ENCODE results near the gene HS3ST2.
"Not testable (repeated sequence)": the region's sequence is repeated elsewhere in the genome, so short reads cannot be mapped to it uniquely, and the experiment has no call there.

Gene HS3ST2

GRCh38 chr16:22816475-22816874, 2.5 kb downstream of the HS3ST2 start:
- H3K27ac ChIP-seq (ENCODE audit: low read depth, low read length) = no peak overlapping the region
- peaks cover 11% of the 10 kb centered on the region for H3K27me3 ChIP-seq (ENCODE audit: control insufficient read depth, insufficient read depth, low read length)
- H3K4me1 ChIP-seq (ENCODE audit: control insufficient read depth, insufficient read depth, low read length) = no peaks in the 10 kb centered on the region
- H3K9ac ChIP-seq (ENCODE audit: low read length) = no peak overlapping the region
- no peak overlapping the region for H3K4me3 ChIP-seq (ENCODE audit: low read length)
- H3K36me3 ChIP-seq (ENCODE audit: control insufficient read depth, insufficient read depth, low read length) = no peaks in the 10 kb centered on the region

- not testable (repeated sequence) for H3K27ac ChIP-seq (ENCODE audit: low read depth, low read length); H3K4me1 ChIP-seq (ENCODE audit: control insufficient read depth, insufficient read depth, low read length); H3K36me3 ChIP-seq (ENCODE audit: control insufficient read depth, insufficient read depth, low read length); H3K4me3 ChIP-seq (ENCODE audit: low read length); H3K27me3 ChIP-seq (ENCODE audit: control insufficient read depth, insufficient read depth, low read length); H3K9ac ChIP-seq (ENCODE audit: low read length)
These were observed 4.8 kb downstream of the HS3ST2 start for GRCh38 chr16:22818736-22819135.

DNA sequence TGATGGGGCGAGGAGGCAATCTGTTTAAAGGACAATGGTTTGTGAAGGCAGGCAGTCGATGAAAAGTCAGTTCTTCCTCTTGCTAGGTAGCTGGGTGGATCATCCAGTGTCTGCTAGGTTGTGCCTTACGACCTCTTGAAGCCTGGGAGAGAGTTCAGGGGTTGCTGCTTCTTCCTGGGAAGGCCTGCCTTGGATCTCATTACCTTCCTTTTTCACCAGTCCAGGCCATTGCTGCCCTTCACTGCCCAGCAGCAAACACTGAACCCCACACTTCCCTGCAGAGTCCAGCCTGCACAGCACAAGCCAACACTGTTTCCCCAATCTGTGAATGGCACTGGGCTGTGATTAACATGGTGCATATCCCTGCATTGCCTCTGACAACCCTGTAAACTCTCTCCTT, 24.7 kb downstream of the HS3ST2 start:
- Histone ChIP-seq H3K4me3 (ENCODE audit: low read length) (no peak overlapping the region), H3K27ac (ENCODE audit: low read depth, low read length) (no peak overlapping the region), H3K27me3 (ENCODE audit: control insufficient read depth, insufficient read depth, low read length) (no peaks in the 10 kb centered on the region), H3K9ac (ENCODE audit: low read length) (no peak overlapping the region), H3K36me3 (ENCODE audit: control insufficient read depth, insufficient read depth, low read length) (no peaks in the 10 kb centered on the region), H3K4me1 (ENCODE audit: control insufficient read depth, insufficient read depth, low read length) (no peaks in the 10 kb centered on the region)

- not testable (repeated sequence) for H3K9ac ChIP-seq (ENCODE audit: low read length); H3K27ac ChIP-seq (ENCODE audit: low read depth, low read length); H3K36me3 ChIP-seq (ENCODE audit: control insufficient read depth, insufficient read depth, low read length); H3K4me3 ChIP-seq (ENCODE audit: low read length); H3K4me1 ChIP-seq (ENCODE audit: control insufficient read depth, insufficient read depth, low read length); H3K27me3 ChIP-seq (ENCODE audit: control insufficient read depth, insufficient read depth, low read length)
These were observed 28.1 kb downstream of the HS3ST2 start for GRCh38 chr16:22842031-22842430.

GRCh38 chr16:22843122-22843521, 29.2 kb downstream of the HS3ST2 start:
- Histone ChIP-seq H3K27me3 (ENCODE audit: control insufficient read depth, insufficient read depth, low read length) (no peaks in the 10 kb centered on the region), H3K4me1 (ENCODE audit: control insufficient read depth, insufficient read depth, low read length) (no peaks in the 10 kb centered on the region), H3K36me3 (ENCODE audit: control insufficient read depth, insufficient read depth, low read length) (no peaks in the 10 kb centered on the region), H3K4me3 (ENCODE audit: low read length) (no peak overlapping the region), H3K27ac (ENCODE audit: low read depth, low read length) (no peak overlapping the region), H3K9ac (ENCODE audit: low read length) (no peak overlapping the region)

- H3K9ac ChIP-seq (ENCODE audit: low read length) = no peak overlapping the region
- no peaks in the 10 kb centered on the region for H3K27me3 ChIP-seq (ENCODE audit: control insufficient read depth, insufficient read depth, low read length)
- no peak overlapping the region for H3K4me3 ChIP-seq (ENCODE audit: low read length)
- no peak overlapping the region for H3K27ac ChIP-seq (ENCODE audit: low read depth, low read length)
- H3K4me1 ChIP-seq (ENCODE audit: control insufficient read depth, insufficient read depth, low read length) = no peaks in the 10 kb centered on the region
- H3K36me3 ChIP-seq (ENCODE audit: control insufficient read depth, insufficient read depth, low read length) = no peaks in the 10 kb centered on the region
These were observed 29.9 kb downstream of the HS3ST2 start for GRCh38 chr16:22843856-22844255.

- H3K27me3 ChIP-seq (ENCODE audit: control insufficient read depth, insufficient read depth, low read length) = no peaks in the 10 kb centered on the region
- no peaks in the 10 kb centered on the region for H3K4me1 ChIP-seq (ENCODE audit: control insufficient read depth, insufficient read depth, low read length)
- H3K4me3 ChIP-seq (ENCODE audit: low read length) = no peak overlapping the region
- H3K9ac ChIP-seq (ENCODE audit: low read length) = no peak overlapping the region
- no peak overlapping the region for H3K27ac ChIP-seq (ENCODE audit: low read depth, low read length)
- no peaks in the 10 kb centered on the region for H3K36me3 ChIP-seq (ENCODE audit: control insufficient read depth, insufficient read depth, low read length)
These were observed 30.5 kb downstream of the HS3ST2 start for GRCh38 chr16:22844416-22844815.

GRCh38 chr16:22847100-22847499, 33.1 kb downstream of the HS3ST2 start:
- no peaks in the 10 kb centered on the region for H3K36me3 ChIP-seq (ENCODE audit: control insufficient read depth, insufficient read depth, low read length)
- H3K4me3 ChIP-seq (ENCODE audit: low read length) = no peak overlapping the region
- H3K9ac ChIP-seq (ENCODE audit: low read length) = no peak overlapping the region
- H3K27me3 ChIP-seq (ENCODE audit: control insufficient read depth, insufficient read depth, low read length) = peaks cover 2% of the 10 kb centered on the region
- H3K4me1 ChIP-seq (ENCODE audit: control insufficient read depth, insufficient read depth, low read length) = no peaks in the 10 kb centered on the region
- no peak overlapping the region for H3K27ac ChIP-seq (ENCODE audit: low read depth, low read length)

DNA sequence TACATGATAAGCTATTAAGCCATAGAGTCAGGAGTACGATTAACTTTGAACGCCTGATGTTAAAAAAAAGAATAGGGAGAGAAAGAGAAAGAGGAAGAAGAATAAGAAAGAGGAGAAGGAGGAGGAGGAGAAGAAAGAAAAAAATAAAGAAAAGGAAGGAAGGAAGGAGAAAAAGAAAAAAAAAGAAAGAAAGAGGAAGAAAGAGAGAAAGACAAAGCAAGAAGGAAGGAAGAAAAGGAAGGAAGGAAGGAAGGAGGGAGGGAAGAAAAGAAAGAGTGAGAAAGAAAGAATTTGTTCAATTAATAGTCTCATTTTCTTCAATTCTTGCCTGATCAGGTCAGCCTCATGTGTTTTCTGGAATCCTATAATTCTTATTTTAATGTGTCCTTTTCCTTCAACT, 33.7 kb downstream of the HS3ST2 start:
- H3K27me3 ChIP-seq (ENCODE audit: control insufficient read depth, insufficient read depth, low read length) = peaks cover 2% of the 10 kb centered on the region
- H3K27ac ChIP-seq (ENCODE audit: low read depth, low read length) = no peak overlapping the region
- no peak overlapping the region for H3K9ac ChIP-seq (ENCODE audit: low read length)
- no peaks in the 10 kb centered on the region for H3K36me3 ChIP-seq (ENCODE audit: control insufficient read depth, insufficient read depth, low read length)
- no peak overlapping the region for H3K4me3 ChIP-seq (ENCODE audit: low read length)
- H3K4me1 ChIP-seq (ENCODE audit: control insufficient read depth, insufficient read depth, low read length) = no peaks in the 10 kb centered on the region

- Histone ChIP-seq H3K27me3 (ENCODE audit: control insufficient read depth, insufficient read depth, low read length) (peaks cover 2% of the 10 kb centered on the region), H3K36me3 (ENCODE audit: control insufficient read depth, insufficient read depth, low read length) (no peaks in the 10 kb centered on the region), H3K27ac (ENCODE audit: low read depth, low read length) (no peak overlapping the region), H3K4me1 (ENCODE audit: control insufficient read depth, insufficient read depth, low read length) (no peaks in the 10 kb centered on the region), H3K9ac (ENCODE audit: low read length) (no peak overlapping the region), H3K4me3 (ENCODE audit: low read length) (no peak overlapping the region)
These were observed 34.5 kb downstream of the HS3ST2 start for GRCh38 chr16:22848451-22848850.

GRCh38 chr16:22849517-22849916, 35.6 kb downstream of the HS3ST2 start:
- peaks cover 2% of the 10 kb centered on the region for H3K27me3 ChIP-seq (ENCODE audit: control insufficient read depth, insufficient read depth, low read length)
- H3K9ac ChIP-seq (ENCODE audit: low read length) = no peak overlapping the region
- H3K4me1 ChIP-seq (ENCODE audit: control insufficient read depth, insufficient read depth, low read length) = no peaks in the 10 kb centered on the region
- no peak overlapping the region for H3K27ac ChIP-seq (ENCODE audit: low read depth, low read length)
- H3K4me3 ChIP-seq (ENCODE audit: low read length) = no peak overlapping the region
- no peaks in the 10 kb centered on the region for H3K36me3 ChIP-seq (ENCODE audit: control insufficient read depth, insufficient read depth, low read length)

DNA sequence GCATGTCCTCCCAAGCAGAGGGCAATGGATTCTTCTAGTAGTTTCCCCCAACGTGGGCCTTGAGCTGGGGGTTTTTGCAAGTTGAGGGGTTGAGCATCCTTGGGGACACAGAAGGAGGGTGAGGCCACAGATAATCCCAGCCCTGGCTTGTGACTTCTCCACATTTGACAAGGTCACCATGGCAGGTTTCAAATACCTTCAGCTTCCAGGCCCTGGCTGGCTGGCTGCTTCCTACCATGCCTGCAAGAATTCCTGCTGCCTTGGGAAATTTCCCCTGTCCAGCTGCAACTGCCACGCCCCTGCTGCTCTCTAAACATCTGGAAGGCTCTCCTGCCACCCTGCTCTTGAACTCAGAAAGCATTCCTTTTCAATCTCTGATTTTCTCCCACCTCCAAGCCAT, 41.3 kb downstream of the HS3ST2 start:
- Histone ChIP-seq H3K9ac (ENCODE audit: low read length) (no peak overlapping the region), H3K4me1 (ENCODE audit: control insufficient read depth, insufficient read depth, low read length) (no peaks in the 10 kb centered on the region), H3K27ac (ENCODE audit: low read depth, low read length) (no peak overlapping the region), H3K27me3 (ENCODE audit: control insufficient read depth, insufficient read depth, low read length) (peaks cover 2% of the 10 kb centered on the region), H3K4me3 (ENCODE audit: low read length) (no peak overlapping the region), H3K36me3 (ENCODE audit: control insufficient read depth, insufficient read depth, low read length) (no peaks in the 10 kb centered on the region)

DNA sequence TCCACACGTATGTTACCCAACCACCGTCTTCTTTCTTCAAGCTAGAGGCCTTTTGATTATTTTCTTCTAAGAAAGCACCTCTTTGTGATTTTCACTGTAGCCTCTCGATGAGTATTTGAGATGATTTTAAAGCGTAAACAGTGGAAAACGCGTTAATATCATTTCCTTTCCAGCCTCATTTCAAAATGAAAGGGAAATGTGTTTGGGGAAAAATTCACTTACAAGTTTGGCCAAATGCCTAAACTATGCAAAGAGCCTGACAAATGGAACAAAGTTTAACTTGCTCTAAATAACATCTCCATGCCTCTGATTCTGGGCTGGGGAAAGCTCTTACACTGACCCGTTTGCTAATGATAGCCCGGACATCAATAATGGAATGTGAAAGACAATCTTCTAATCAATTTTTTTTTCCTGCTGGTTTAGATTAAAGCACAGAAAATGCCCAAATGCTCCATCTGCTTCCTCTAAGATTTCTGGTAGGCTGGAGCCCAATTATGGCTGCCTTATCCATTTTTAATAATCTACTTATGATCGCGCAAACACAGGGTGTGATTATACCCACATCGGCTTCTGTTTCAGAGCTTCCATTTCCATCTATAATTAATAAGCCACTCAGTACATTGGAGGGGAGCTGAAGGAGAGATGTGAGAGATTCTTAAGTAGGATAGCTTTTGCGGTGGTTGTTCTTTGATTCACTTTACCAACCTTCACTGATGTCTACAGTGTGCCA, 43.5 kb downstream of the HS3ST2 start:
- Histone ChIP-seq H3K27ac (ENCODE audit: low read depth, low read length) (no peak overlapping the region), H3K27me3 (ENCODE audit: control insufficient read depth, insufficient read depth, low read length) (no peaks in the 10 kb centered on the region), H3K4me1 (ENCODE audit: control insufficient read depth, insufficient read depth, low read length) (no peaks in the 10 kb centered on the region), H3K36me3 (ENCODE audit: control insufficient read depth, insufficient read depth, low read length) (no peaks in the 10 kb centered on the region), H3K9ac (ENCODE audit: low read length) (no peak overlapping the region), H3K4me3 (ENCODE audit: low read length) (no peak overlapping the region)
